GM10248 (cell line): Measurements from ENCODE around the gene LYRM4.

Experiments
- CTCF ChIA-PET: fragments of 300-600 bp; sonication (Branson Sonifier 250); formaldehyde crosslinking; extraction: SDS; loops from one replicate; lab custom pipeline; 2021; ENCODE audit warnings: antibody characterized with exemption; lab: Yijun Ruan, JAX
- POLR2A ChIA-PET: fragments of 350-650 bp; sonication (Branson Sonifier 250); formaldehyde crosslinking; extraction: SDS; loops from one replicate; lab custom pipeline; 2020; ENCODE audit warnings: antibody characterized with exemption; lab: Yijun Ruan, JAX
- DNase-seq: peaks from one replicate; pipeline ENCODE4 v3.0.0; 2012; ENCODE audit errors: extremely low spot score
- TF ChIP-seq, protein P1 (sequence below): IDR thresholded peaks from 2 replicates; pipeline ENCODE4 v1.5.1; 2012; ENCODE audit warnings: mild to moderate bottlenecking, low read depth; ENCODE audit errors: extremely low read depth, missing control alignments, control extremely low read depth

LYRM4 gene

GRCh38 chr6:5260661-5261544, at the start of gene LYRM4, which contains the start of gene FARS2:
Gene LYRM4 (minus strand): TSS chr6:5260950. CDS start chr6:5260733, 217 bp downstream.
Gene FARS2 (plus strand): TSS chr6:5261513.
- POLR2A ChIA-PET: no interaction called here
- DNase-seq: peak; percentile 91
- TF ChIP-seq, protein P1, sequence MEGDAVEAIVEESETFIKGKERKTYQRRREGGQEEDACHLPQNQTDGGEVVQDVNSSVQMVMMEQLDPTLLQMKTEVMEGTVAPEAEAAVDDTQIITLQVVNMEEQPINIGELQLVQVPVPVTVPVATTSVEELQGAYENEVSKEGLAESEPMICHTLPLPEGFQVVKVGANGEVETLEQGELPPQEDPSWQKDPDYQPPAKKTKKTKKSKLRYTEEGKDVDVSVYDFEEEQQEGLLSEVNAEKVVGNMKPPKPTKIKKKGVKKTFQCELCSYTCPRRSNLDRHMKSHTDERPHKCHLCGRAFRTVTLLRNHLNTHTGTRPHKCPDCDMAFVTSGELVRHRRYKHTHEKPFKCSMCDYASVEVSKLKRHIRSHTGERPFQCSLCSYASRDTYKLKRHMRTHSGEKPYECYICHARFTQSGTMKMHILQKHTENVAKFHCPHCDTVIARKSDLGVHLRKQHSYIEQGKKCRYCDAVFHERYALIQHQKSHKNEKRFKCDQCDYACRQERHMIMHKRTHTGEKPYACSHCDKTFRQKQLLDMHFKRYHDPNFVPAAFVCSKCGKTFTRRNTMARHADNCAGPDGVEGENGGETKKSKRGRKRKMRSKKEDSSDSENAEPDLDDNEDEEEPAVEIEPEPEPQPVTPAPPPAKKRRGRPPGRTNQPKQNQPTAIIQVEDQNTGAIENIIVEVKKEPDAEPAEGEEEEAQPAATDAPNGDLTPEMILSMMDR: no peak
- CTCF ChIA-PET: interaction anchor here (0.8 to 1.9 kb wide), 2 partner anchors 14 to 26 kb away, joined by 3 to 6 read pairs; no protein-coding TSS in a partner anchor

GRCh38 chr6:5308066-5308465, 47.3 kb upstream of the LYRM4 start:
- DNase-seq: no peak
- ChIA-PET POLR2A (no interaction called here), CTCF (interaction anchor here (7.0 kb wide), 1 partner anchor 166 kb away, joined by 122 read pairs; no protein-coding TSS in a partner anchor)
- TF ChIP-seq, protein P1: no peak

DNA sequence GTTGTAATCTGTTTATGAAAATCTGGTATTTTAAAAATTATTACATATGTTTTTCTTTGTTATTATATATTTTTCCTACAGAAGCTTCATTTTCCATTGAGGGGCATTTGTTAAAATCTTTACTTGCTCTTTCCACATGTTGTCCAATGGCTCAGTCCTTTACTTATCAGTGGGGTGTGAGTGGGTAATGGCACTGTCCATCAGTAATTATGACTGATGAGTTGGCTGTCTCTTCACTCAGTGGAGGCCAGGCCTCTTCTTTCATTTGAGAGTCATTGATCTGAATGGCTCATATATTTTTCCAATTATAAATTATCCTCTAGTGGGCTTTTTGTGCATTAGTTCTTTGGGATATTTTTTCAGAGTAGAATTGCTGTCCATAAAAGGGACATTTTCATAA, 46.3 kb upstream of the LYRM4 start:
- TF ChIP-seq, protein P1: no peak
- ChIA-PET CTCF (interaction anchor here (1.1 to 7.0 kb wide), 3 partner anchors 10 to 165 kb away, joined by 3 to 122 read pairs (median 3); no protein-coding TSS in a partner anchor), POLR2A (no interaction called here)
- no peak for DNase-seq

- DNase-seq: no peak
- CTCF ChIA-PET: interaction anchor here (1.0 to 7.0 kb wide), 8 partner anchors 9 to 164 kb away, joined by 3 to 122 read pairs (median 3); no protein-coding TSS in a partner anchor
- TF ChIP-seq, protein P1: no peak
- POLR2A ChIA-PET: no interaction called here
Observed at GRCh38 chr6:5305968-5306626, 45.3 kb upstream of the LYRM4 start.

DNA sequence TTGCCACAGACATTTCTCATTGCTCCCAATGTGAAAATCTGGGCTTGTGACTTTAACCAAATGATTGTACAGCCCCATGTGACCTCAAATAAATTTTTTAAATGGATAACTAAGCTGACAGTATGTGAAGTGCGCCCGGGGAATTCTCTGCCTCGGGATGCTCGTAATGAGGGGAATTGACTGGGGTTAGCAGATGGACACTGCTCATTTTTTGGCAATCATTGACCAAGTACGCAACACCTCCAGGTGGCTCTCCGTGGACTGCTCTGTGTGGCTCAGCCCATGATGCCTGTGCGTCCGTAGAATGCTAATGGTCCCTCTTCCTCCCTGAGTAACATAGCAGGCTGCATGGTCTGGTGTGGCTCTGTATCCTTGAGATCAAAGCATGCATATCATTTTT, 42.9 kb upstream of the LYRM4 start:
- TF ChIP-seq, protein P1: no peak
- no peak for DNase-seq
- POLR2A ChIA-PET: no interaction called here
- CTCF ChIA-PET: interaction anchor here (1.0 to 7.0 kb wide), 32 partner anchors 8 to 248 kb away, joined by 3 to 122 read pairs (median 6); no protein-coding TSS in a partner anchor
